GM12892 (cell line): Measurements from ENCODE around the gene TCP11.

Experiments used
- DNase-seq: peaks from one replicate; pipeline ENCODE4 v3.0.0; 2011; ENCODE audit not compliant: insufficient read length
- FAIRE-seq: peaks from 2 replicates; lab custom pipeline; 2011; peaks lifted over from hg19 to GRCh38; lab: Jason Lieb, UNC
- POLR2A ChIP-seq: IDR thresholded peaks from 2 replicates; pipeline ENCODE4 v1.6.1; 2011; ENCODE audit warnings: low read depth, low read length, control low read depth
- POLR2AphosphoS5 ChIP-seq: IDR thresholded peaks from 2 replicates; pipeline ENCODE4 v1.6.1; 2011; ENCODE audit warnings: low read depth, low read length, control low read depth
- TAF1 ChIP-seq: IDR thresholded peaks from 2 replicates; pipeline ENCODE4 v1.6.1; 2011; ENCODE audit warnings: low read depth, mild to moderate bottlenecking, control low read depth, low read length, borderline replicate concordance

The TCP11 gene

GRCh38 chr6:35179901-35180535 lies 38.9 kb upstream of the TCP11 start:
- no peak for DNase-seq
- TF ChIP-seq POLR2A (no peak), TAF1 (no peak), POLR2AphosphoS5 (no peak)
- no peak for FAIRE-seq

GRCh38 chr6:35178932-35179832 lies 38.0 kb upstream of the TCP11 start:
- no peak for TF ChIP-seq POLR2A
- TF ChIP-seq POLR2AphosphoS5 = no peak
- TF ChIP-seq TAF1 = no peak
- no peak for FAIRE-seq
- DNase-seq = no peak

- FAIRE-seq = no peak
- no peak for DNase-seq
- TF ChIP-seq POLR2A (no peak), POLR2AphosphoS5 (no peak), TAF1 (no peak)
Measured at GRCh38 chr6:35178012-35178411, 36.9 kb upstream of the TCP11 start.

- no peak for TF ChIP-seq POLR2AphosphoS5
- no peak for TF ChIP-seq POLR2A
- TF ChIP-seq TAF1 = no peak
- FAIRE-seq (no peak), DNase-seq (no peak)
Measured at GRCh38 chr6:35177596-35177995, 36.5 kb upstream of the TCP11 start.

GRCh38 chr6:35177157-35177556 lies 36.0 kb upstream of the TCP11 start:
- FAIRE-seq (no peak), DNase-seq (no peak)
- no peak for TF ChIP-seq POLR2AphosphoS5
- no peak for TF ChIP-seq POLR2A
- TF ChIP-seq TAF1 = no peak

GRCh38 chr6:35176301-35177024 lies 35.3 kb upstream of the TCP11 start:
- FAIRE-seq = no peak
- no peak for DNase-seq
- TF ChIP-seq POLR2A = no peak
- no peak for TF ChIP-seq TAF1
- TF ChIP-seq POLR2AphosphoS5 = no peak

- DNase-seq = no peak
- TF ChIP-seq TAF1 = no peak
- FAIRE-seq = no peak
Measured at GRCh38 chr6:35174501-35174900, 33.4 kb upstream of the TCP11 start.

- no peak for FAIRE-seq
- TF ChIP-seq POLR2AphosphoS5 (no peak), POLR2A (no peak), TAF1 (no peak)
- no peak for DNase-seq
Measured at GRCh38 chr6:35174088-35174434, 32.9 kb upstream of the TCP11 start.

GRCh38 chr6:35173427-35174087 lies 32.4 kb upstream of the TCP11 start:
- DNase-seq = no peak
- no peak for FAIRE-seq
- TF ChIP-seq POLR2A (no peak), TAF1 (no peak), POLR2AphosphoS5 (no peak)

GRCh38 chr6:35173044-35173426 lies 31.9 kb upstream of the TCP11 start:
- no peak for TF ChIP-seq TAF1
- no peak for TF ChIP-seq POLR2AphosphoS5
- no peak for TF ChIP-seq POLR2A
- FAIRE-seq (no peak), DNase-seq (no peak)

- TF ChIP-seq POLR2AphosphoS5 (no peak), TAF1 (no peak), POLR2A (no peak)
- DNase-seq = no peak
- FAIRE-seq = no peak
Measured at GRCh38 chr6:35170891-35171290, 29.8 kb upstream of the TCP11 start.
